ENCODE measurements around the gene SAMM50.
A peak's percentile ranks its signal among the peaks of the same experiment; 100 is the strongest.

The SAMM50 gene

DNA sequence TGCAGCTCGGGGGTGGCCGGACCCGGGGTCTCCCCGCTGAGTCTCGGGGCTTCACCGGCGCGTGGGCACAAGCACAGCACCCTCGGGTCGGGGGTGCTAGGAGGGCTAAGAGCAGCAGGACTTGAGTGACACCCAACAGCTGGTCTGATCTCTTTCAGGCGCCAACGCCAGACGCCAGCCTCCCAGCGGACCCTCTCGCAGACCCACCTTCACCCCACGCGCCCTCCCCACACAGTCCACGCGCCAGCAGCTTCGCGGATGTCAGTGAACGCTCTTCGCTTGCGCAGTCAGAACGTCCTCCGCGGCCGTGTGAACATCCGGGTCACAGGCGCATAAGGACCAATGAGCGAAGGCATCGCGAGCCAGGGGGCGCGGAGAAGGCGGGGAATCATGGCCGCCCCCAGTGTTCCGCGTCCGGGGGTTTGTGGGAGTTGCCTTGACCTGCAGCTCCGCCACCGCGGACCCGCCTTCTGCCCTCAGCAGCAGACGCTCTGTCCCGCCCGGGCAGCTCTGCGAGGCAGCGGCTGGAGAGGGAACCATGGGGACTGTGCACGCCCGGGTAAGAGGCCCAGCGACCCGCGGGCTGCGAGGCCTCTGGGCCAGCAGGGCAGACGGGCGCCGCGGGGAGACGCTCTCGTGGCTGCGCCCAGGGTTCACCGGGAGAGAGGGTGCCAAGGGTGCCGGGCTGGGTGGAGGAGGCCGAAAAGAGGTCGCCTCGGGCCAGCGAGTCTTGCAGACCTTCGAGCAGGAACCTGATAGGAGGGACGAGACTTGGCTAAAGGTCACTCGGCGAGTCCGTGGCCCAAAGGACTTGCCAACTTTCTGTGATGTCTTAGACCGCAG lies at the start of gene SAMM50:
Gene SAMM50, plus strand, starts transcription at position 403 of the 843 bp plus-strand sequence. Its CDS starts 136 bp downstream, at position 539.
- FAIRE-seq: peak; percentile 43

DNA sequence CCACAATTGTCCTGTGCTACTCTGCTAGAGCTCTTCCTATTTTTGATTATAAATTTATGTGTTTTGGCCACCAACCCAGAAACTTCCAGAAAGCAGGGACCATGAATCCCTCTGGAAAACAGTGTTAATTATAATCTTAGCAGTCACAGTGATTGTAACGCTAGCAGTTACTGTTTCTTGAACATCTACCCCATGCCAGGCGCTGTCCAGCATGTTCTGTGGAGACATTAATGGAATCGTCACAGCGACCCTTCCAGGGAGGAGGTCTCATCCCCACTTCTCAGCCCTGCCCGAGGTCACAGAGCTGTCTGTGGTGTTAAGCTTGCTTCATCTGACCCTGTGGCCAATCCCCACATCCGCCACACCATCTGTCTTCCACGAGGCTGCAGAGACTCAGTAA lies 49.6 kb upstream of the SAMM50 start:
- FAIRE-seq: no peak

DNA sequence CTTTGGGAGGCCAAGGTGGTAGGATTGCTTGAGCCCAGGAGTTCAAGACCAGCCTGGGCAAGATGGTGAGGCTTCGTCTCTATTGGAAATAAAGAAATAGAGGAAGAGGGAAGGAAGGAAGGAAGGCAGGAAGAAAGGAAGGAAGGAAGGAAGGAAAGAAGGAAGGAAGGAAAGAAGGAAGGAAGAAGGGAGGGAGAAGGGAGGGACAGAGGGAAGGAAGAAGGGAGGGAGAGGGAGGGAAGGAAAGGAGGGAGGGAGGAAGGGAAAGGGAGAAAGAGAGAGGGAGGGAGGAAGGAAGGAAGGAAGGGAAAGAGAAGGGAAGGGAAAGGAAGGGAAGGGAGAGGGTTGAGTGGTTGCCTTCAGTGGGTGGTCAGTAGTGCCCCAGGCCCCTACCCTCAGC lies 45.5 kb upstream of the SAMM50 start:
- no peak for FAIRE-seq

DNA sequence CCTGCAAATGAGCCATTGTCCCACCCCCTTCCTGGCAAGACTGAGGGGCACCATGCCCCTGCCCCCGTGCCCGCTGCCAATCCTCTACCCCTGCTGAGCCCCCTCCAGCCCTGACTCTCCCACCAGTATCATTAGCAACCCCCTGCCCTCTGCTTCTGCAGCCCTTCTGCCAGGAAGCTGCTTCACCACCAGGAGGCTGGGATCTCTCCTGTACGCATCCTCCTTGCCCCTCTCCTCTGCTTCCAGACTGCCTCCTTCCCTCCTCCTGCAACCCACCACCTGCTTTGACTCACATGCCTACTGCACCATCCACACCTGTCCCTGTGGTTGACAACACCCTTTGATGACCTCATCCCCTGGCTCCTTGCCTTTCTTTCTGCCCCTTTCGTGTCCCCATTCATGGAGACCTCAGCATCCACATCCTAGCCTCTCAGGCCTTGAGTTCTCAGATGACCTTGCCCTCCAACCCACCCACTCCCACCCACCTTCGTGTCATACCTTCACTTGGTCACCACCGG lies 45.0 kb upstream of the SAMM50 start:
- FAIRE-seq: no peak

DNA sequence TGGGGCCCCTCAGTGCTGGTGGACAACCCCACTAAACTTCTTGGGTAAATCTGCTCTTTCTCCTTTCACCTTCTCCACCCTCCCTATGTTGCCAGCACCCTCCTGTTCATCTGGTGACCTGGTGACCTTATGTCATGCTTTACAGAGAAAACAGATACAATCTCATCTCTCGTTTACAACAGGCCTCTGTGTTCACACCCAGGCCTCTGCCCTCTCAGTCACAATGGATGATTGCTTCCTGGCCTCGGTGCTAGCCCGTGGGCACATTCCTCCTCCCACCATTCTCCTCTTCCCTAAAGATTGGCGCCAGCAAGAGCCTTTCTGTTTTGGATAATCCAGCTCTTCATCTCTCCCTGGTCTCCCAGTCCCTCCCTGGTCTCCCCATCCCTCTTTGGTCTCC lies 43.9 kb upstream of the SAMM50 start:
- no peak for FAIRE-seq

DNA sequence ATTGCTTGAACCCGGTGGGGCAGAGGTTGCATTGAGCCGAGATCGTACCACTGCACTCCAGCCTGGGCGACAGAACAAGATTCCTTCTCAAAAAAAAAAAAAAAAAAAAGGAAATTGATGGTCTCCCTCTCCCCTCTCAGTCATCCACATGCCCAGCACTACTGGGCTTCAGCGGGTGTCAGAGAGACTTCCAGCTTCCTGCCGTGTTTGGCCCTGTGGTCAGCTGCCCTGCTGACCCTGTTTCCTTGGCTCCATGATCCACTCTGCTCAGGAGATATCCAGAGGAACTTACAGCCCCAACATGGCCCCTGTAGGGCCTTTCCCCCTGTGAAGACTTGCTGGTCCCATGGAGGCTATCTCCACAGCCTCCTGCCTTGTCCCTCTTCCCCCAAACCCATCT lies 37.7 kb upstream of the SAMM50 start:
- FAIRE-seq: no peak

DNA sequence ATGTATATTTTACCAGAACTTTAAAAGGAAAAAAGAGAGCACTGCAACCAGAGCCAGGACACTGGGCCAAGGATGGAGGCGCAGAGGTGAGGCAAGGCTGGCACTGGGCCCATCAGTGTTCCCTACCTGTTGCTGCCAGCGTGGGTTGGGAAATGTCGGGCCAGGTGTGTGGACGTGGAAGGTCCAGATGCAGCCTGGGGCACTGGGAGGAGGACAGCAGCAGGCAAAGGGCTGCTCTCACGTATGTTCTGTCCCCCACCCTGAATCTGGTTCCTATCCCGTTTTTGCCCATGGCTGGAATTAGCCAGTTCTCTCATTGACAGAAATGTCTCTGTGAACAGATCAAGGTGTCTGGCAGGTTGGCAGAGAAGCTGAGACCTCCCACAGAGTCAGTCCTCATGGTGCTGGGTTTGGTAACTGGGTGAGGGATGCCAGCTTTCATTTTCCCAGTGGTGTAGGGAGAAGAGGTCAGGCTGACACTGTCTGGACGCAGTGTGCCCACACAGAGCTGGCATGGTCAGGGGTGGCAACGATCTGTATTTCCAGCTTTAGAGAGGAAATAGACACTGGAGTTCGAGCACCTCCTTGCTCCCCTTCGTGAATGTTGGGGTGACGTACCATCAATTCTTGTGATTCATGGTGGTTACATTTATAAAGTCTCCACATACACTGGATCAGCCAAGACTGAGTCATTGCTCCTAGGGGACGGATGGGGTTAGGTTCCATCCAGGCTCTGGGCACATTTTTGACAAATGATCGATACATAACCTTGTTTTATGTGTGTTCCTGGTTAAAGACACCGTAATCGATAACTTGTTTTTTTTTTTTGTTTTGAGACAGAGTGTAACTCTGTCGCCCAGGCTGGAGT lies 35.9 kb upstream of the SAMM50 start:
- no peak for FAIRE-seq

DNA sequence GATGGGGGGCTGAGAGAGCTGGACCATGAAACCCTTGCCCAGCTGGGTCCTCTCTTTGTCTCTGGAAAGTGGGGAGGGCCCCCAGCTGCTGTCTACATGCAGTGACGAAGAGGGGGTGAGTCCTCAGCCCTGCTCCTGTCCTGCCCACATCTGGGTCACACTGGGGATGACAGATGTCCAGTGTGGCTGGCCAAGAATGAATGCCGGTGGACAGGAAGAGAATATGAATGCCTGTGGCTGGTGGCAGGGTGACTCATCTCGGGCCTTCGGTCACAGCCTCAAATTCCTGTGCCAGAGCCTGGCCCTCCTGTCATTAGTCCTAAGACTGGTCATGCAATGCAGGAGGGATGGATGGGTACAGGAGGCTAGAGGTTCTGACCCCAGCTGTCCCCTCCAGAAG lies 33.9 kb upstream of the SAMM50 start:
- no peak for FAIRE-seq

DNA sequence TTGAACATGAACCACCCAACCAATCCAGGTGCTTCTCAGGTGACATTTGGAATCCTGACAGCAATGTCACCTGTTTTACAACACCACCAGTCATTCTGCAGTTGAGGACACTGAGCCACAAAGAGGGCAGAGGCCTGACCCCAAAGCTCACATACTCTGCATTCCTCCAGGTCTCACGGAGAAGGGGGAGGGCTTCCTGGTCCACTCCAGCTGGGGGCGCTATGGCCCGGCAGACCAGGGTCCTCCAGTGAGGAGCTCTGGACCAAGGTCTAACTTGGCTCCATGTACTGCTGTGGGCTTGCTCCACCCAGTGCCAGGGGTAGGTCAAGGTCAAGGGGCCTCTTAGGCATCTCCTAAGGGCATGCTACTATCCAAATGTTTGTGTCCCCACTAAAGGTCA lies 33.1 kb upstream of the SAMM50 start:
- FAIRE-seq: no peak

DNA sequence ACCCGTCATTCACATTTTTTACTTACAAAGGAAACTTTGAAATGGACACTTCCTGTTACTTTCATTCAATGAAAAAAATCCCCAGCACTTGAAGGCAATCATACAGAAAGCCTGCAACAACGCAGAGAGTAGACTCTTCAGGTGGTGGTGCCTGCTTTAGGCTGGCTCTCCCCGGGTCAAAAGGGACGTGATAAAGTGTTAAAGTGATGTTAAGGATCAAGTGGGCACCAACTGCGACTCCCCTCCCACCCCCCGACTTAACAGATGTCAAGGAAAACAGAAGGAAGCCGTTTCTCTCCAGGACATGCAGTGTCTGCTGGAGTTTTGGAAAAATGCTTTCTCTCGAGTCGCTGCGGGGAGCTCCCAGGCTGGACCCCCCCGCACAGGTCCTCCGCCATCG lies 32.1 kb upstream of the SAMM50 start:
- FAIRE-seq: no peak

DNA sequence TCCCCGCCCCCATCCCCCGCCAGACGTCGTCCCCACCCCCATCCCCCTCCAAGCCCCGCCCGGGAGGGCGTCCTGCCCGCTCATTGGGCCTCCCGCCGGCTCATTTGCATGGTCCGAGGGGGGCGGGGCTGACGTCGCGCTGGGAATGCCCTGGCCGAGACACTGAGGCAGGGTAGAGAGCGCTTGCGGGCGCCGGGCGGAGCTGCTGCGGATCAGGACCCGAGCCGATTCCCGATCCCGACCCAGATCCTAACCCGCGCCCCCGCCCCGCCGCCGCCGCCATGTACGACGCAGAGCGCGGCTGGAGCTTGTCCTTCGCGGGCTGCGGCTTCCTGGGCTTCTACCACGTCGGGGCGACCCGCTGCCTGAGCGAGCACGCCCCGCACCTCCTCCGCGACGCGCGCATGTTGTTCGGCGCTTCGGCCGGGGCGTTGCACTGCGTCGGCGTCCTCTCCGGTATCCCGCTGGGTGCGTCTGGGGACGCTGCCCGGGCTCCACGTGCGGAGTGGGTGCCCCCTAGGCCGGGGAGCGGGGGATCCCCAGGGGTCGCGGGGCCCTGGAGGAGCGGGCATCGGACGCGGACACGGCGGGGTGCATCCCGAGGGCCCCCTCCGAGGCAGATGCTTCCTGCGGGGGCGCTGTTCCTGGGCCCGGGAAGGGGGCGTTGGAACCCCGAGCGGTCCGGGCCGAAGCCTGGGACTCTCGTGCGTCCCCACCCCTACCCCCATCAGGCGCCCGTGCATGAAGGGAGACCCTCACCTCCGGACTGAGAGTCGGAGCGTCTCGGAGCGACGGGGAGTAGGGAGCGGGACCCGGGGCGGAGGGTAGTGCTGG lies 31.4 kb upstream of the SAMM50 start, which contains the start of gene PNPLA3:
Gene PNPLA3, plus strand, starts transcription at position 175 of the 834 bp plus-strand sequence. Its CDS starts 107 bp downstream, at position 282.
- FAIRE-seq: no peak

DNA sequence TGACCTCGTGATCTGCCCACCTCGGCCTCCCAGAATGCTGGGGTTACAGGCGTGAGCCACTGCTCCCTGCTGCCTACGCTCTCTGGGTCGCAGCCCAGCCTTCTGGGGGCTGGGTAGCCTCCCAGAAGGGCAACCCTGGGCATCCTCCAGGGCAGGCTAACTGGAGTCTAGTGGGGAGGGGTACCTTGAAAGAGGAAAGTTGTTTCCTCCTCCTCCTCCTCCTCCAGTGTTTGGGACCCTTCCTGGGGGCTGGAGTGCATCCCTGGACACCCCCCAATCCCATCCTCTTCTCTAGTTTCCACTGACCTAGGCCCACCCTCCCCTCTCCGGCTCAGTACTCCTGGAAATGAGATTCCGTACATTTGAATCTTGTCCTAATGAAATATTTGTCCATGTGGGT lies 30.4 kb upstream of the SAMM50 start:
- no peak for FAIRE-seq

DNA sequence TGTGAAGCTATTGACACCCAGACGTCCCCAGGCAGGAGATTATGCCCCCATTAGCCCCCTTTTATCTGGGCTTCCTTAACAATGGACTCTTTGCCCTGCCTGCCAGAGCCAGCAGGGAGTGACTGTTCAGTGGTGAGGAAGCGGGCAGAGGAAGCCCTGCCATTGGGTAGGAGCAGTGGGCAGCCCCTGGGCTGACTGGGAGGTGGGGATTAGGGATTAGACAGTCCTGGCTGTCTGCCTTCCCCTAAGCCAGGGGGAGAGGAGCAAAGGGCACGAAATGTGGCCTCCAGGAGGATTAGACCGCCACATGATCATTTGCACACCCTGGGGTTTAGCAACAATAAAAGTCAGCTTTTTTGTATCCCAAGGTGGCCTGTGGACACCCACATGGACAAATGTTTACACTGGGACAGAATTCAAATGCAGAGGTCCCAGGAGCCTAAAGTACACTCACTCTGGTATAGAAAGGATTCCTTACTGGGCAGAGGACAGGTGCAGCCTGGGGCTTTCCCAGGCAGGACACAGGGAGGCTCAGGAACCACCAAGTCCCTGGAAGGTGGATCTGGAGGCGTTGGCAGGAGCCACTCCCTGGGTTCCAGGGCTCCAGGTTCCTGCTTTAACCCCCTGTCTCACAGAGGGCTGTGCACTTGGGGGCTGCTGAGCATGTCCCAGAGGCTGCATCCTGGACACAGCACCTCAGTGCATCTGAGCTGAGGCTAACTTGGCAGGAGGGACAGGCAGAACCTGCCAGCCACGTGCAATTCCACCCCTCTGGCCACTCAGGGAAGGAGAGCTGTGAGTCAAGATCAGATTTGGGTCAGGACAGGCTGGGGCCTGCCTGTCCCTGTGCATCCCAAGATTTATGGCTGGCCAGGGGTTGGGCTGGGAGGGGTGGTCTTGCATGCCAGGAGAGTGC lies 29.6 kb upstream of the SAMM50 start:
- FAIRE-seq: no peak

DNA sequence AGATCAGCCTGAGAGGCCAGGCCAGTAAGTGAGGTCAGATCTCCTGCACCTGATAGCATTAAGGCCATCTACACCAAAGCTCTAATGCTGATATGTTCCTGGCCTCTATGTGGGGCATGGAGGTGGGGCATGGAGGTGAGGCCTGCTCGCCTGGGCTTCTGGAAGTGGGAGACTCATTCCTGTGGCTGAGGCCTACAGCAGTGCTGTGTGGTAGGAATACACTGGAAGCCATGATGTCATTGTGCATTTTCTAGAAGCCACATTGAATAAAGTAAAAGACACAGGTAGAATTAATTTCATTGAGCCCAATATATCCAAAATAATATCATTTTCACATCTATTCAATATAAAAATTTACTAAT lies 28.9 kb upstream of the SAMM50 start:
- FAIRE-seq: no peak

DNA sequence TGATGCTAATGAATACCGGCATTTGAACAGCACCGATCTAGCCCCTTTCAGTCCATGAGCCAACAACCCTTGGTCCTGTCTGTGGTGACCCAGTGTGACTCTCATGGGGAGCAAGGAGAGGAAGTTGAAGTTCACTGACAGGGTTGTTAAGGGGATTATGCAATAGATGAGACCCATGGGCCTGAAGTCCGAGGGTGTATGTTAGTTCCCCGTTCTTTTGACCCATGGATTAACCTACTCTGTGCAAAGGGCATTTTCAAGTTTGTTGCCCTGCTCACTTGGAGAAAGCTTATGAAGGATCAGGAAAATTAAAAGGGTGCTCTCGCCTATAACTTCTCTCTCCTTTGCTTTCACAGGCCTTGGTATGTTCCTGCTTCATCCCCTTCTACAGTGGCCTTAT lies 26.8 kb upstream of the SAMM50 start:
- no peak for FAIRE-seq

DNA sequence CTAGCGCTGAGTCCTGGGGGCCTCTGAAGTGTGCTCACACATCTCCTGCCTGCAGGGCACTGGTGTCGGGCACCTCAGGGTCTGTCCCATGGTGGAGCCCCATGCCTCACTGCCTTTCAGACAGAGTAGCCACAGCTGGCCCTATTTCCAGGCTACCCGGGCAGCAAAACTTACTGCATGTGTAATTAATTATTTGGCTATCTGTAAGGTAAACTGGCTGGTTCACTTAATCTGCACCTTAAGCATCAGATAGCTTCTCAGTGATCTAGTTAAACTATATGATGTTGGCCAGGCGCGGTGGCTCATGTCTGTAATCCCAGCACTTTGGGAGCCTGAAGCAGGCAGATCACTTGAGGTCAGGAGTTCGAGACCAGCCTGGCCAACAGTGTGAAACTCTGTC lies 26.3 kb upstream of the SAMM50 start:
- FAIRE-seq: no peak

DNA sequence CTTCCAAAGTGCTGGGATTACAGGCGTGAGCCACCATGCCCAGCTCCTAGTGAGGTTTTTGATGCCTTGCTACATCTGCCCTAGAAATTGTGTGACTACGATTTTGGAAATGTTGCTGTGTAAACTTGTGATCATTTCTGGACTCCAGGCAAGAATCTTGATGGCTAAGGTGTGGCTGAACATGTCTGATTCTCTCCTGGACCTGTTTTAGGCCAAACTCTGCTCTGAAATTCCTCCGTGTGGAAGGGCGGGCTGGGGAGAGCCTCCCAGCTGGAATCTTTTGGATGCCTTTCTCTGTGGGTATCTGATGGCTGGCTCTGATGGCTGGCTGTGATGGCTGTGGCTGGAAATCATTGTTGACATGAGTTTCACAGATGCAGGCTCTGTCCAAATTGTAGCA lies 23.5 kb upstream of the SAMM50 start:
- no peak for FAIRE-seq

DNA sequence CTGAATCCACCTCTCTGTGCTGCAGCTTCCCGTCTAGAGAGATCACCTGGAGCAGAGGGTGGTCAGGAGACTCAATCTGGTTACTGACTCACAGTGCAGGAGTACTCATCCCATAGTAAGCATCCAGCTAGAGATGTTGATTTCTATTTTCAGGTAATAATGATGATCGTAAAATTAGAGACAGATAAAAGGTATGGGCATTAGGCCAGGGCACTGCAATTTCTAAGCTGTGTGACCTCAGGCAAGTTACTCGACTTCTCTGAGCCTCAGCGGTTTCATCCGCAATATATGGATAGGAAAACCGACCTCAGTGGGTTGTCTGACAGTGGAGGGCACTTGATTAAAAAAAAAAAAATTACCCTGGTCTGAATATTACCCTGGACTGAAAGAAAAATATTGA lies 13.8 kb upstream of the SAMM50 start:
- FAIRE-seq: no peak

DNA sequence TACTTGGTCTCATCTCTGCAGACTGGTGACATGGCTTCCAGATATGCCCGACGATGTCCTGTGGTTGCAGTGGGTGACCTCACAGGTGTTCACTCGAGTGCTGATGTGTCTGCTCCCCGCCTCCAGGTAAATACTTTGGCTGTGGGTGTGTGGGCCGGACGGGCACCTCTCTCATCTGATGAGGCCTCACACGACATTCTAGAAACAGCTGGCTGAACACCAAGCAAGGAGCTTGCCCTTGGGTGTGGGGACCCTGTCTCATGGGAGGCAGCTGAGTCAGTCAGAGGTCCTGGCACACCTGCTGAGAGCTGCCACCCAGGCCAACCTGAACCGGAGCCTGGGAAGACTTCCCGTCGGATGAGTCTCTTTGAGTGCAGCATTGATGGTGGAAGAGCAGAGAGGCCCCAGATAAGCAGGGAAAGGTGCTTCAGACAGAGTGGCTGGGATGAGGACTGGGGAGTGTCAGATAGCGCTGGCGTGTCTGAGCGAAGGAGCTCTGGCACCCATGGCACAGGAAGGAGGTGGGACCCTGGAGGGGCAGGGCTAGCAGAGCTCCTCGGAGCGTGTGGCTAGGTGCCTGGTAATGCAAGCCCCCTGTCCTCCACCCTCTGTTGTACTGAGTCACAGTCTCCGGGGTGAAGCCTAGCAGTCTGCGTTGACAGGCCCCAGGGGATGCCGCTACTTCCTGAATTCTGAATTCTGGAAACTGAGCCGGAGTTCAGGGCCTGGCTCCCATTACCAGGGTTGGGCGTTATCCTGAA lies 10.4 kb upstream of the SAMM50 start:
- no peak for FAIRE-seq

DNA sequence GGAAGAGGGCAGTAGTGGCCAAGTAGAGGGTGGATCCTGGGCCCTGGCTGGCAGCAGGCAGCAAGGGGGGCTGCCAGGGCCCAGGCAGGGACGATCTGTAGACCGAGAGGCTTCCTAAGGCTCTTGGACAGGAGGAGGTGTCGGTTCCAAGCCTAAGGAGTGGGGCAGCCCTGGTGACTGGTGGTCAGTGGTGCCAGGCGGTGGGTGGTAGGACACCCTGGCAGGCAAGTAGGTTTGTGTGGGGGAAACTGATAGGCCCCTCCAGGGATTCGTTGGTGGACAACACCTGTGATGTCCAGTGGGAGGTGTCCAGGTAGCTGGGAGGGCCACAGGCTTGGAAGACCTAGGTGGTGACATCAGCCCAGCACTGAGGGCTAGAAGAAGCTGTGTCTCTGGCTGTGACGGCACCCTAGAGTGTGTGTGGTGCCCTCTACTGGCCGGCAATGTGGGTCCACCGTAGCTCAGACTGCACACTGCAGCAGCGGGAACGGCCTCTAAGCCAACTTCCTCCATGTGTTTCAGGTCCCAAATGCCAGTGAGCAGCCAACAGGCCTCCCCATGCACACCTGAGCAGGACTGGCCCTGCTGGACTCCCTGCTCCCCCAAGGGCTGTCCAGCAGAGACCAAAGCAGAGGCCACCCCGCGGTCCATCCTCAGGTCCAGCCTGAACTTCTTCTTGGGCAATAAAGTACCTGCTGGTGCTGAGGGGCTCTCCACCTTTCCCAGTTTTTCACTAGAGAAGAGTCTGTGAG lies 9.4 kb upstream of the SAMM50 start:
- FAIRE-seq: no peak

DNA sequence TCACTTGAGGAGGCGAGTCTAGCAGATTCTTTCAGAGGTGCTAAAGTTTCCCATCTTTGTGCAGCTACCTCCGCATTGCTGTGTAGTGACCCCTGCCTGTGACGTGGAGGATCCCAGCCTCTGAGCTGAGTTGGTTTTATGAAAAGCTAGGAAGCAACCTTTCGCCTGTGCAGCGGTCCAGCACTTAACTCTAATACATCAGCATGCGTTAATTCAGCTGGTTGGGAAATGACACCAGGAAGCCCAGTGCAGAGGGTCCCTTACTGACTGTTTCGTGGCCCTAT lies 8.9 kb upstream of the SAMM50 start:
- FAIRE-seq: no peak

Measured in TTC549 (cell line).